Measurements from ENCODE around the gene ARMH3. TPM values are rescaled to one million over a fixed set of nuclear protein-coding genes. Genes with fewer than 3 reads are reported as not detected.

ARMH3 gene
- total and polyA plus RNA-seq, 2 experiments from 2014 or later: 8.7 to 11.1 TPM

DNA sequence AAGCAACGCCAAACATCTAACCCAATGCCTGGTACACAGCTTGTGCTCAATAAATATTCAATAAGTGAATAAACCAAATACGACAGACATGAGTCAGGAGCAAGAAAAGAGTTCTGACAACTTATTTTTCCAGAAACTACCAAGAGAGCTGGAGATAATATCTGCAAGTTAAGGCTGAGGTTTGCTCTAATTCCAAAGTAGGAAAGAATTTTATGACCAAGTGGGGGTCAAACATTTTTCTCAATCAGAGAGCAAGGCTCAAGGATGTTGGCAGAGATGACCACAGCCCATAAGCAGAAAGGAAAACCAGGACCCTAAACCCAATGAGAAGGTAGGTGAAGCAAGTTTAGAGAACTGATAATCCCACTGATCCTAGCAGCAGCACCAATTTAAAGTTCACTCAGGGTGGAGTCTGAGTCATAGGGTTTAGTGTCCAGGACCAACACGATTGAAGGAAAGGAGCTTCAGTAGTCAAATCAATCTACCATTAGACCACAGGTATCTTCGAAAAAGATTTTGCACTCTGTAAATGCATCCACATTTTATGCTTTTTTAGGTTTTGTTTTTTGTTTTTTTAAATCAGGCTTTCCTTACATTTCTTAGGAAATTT lies 163.1 kb downstream of the ARMH3 start (continued):
- TF ChIP-seq, protein P1, sequence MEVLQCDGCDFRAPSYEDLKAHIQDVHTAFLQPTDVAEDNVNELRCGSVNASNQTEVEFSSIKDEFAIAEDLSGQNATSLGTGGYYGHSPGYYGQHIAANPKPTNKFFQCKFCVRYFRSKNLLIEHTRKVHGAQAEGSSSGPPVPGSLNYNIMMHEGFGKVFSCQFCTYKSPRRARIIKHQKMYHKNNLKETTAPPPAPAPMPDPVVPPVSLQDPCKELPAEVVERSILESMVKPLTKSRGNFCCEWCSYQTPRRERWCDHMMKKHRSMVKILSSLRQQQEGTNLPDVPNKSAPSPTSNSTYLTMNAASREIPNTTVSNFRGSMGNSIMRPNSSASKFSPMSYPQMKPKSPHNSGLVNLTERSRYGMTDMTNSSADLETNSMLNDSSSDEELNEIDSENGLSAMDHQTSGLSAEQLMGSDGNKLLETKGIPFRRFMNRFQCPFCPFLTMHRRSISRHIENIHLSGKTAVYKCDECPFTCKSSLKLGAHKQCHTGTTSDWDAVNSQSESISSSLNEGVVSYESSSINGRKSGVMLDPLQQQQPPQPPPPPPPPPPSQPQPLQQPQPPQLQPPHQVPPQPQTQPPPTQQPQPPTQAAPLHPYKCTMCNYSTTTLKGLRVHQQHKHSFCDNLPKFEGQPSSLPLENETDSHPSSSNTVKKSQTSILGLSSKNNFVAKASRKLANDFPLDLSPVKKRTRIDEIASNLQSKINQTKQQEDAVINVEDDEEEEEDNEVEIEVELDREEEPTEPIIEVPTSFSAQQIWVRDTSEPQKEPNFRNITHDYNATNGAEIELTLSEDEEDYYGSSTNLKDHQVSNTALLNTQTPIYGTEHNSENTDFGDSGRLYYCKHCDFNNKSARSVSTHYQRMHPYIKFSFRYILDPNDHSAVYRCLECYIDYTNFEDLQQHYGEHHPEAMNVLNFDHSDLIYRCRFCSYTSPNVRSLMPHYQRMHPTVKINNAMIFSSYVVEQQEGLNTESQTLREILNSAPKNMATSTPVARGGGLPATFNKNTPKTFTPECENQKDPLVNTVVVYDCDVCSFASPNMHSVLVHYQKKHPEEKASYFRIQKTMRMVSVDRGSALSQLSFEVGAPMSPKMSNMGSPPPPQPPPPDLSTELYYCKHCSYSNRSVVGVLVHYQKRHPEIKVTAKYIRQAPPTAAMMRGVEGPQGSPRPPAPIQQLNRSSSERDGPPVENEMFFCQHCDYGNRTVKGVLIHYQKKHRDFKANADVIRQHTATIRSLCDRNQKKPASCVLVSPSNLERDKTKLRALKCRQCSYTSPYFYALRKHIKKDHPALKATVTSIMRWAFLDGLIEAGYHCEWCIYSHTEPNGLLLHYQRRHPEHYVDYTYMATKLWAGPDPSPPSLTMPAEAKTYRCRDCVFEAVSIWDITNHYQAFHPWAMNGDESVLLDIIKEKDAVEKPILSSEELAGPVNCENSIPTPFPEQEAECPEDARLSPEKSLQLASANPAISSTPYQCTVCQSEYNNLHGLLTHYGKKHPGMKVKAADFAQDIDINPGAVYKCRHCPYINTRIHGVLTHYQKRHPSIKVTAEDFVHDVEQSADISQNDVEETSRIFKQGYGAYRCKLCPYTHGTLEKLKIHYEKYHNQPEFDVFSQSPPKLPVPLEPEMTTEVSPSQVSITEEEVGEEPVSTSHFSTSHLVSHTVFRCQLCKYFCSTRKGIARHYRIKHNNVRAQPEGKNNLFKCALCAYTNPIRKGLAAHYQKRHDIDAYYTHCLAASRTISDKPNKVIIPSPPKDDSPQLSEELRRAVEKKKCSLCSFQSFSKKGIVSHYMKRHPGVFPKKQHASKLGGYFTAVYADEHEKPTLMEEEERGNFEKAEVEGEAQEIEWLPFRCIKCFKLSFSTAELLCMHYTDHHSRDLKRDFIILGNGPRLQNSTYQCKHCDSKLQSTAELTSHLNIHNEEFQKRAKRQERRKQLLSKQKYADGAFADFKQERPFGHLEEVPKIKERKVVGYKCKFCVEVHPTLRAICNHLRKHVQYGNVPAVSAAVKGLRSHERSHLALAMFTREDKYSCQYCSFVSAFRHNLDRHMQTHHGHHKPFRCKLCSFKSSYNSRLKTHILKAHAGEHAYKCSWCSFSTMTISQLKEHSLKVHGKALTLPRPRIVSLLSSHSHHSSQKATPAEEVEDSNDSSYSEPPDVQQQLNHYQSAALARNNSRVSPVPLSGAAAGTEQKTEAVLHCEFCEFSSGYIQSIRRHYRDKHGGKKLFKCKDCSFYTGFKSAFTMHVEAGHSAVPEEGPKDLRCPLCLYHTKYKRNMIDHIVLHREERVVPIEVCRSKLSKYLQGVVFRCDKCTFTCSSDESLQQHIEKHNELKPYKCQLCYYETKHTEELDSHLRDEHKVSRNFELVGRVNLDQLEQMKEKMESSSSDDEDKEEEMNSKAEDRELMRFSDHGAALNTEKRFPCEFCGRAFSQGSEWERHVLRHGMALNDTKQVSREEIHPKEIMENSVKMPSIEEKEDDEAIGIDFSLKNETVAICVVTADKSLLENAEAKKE (CRISPR knock-in tag; IDR thresholded peaks at IDR 0.05): no peak
- TF ChIP-seq POLR2AphosphoS5 (IDR thresholded peaks at IDR 0.05; ENCODE audit: low read depth): no peak
- no peak for TF ChIP-seq ZNF114 (CRISPR knock-in tag; IDR thresholded peaks at IDR 0.05)
- TF ChIP-seq, protein P2, sequence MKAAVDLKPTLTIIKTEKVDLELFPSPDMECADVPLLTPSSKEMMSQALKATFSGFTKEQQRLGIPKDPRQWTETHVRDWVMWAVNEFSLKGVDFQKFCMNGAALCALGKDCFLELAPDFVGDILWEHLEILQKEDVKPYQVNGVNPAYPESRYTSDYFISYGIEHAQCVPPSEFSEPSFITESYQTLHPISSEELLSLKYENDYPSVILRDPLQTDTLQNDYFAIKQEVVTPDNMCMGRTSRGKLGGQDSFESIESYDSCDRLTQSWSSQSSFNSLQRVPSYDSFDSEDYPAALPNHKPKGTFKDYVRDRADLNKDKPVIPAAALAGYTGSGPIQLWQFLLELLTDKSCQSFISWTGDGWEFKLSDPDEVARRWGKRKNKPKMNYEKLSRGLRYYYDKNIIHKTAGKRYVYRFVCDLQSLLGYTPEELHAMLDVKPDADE (IDR thresholded peaks at IDR 0.05): no peak
- no peak for TF ChIP-seq STAT1 (IDR thresholded peaks at IDR 0.05; ENCODE audit: unreplicated experiment)
- TF ChIP-seq CREB1 (CRISPR knock-in tag; IDR thresholded peaks at IDR 0.05; ENCODE audit: low read depth): no peak
- TF ChIP-seq, protein P3, sequence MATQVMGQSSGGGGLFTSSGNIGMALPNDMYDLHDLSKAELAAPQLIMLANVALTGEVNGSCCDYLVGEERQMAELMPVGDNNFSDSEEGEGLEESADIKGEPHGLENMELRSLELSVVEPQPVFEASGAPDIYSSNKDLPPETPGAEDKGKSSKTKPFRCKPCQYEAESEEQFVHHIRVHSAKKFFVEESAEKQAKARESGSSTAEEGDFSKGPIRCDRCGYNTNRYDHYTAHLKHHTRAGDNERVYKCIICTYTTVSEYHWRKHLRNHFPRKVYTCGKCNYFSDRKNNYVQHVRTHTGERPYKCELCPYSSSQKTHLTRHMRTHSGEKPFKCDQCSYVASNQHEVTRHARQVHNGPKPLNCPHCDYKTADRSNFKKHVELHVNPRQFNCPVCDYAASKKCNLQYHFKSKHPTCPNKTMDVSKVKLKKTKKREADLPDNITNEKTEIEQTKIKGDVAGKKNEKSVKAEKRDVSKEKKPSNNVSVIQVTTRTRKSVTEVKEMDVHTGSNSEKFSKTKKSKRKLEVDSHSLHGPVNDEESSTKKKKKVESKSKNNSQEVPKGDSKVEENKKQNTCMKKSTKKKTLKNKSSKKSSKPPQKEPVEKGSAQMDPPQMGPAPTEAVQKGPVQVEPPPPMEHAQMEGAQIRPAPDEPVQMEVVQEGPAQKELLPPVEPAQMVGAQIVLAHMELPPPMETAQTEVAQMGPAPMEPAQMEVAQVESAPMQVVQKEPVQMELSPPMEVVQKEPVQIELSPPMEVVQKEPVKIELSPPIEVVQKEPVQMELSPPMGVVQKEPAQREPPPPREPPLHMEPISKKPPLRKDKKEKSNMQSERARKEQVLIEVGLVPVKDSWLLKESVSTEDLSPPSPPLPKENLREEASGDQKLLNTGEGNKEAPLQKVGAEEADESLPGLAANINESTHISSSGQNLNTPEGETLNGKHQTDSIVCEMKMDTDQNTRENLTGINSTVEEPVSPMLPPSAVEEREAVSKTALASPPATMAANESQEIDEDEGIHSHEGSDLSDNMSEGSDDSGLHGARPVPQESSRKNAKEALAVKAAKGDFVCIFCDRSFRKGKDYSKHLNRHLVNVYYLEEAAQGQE (IDR thresholded peaks at IDR 0.05; ENCODE audit: unreplicated experiment): no peak
- TF ChIP-seq, protein P4, sequence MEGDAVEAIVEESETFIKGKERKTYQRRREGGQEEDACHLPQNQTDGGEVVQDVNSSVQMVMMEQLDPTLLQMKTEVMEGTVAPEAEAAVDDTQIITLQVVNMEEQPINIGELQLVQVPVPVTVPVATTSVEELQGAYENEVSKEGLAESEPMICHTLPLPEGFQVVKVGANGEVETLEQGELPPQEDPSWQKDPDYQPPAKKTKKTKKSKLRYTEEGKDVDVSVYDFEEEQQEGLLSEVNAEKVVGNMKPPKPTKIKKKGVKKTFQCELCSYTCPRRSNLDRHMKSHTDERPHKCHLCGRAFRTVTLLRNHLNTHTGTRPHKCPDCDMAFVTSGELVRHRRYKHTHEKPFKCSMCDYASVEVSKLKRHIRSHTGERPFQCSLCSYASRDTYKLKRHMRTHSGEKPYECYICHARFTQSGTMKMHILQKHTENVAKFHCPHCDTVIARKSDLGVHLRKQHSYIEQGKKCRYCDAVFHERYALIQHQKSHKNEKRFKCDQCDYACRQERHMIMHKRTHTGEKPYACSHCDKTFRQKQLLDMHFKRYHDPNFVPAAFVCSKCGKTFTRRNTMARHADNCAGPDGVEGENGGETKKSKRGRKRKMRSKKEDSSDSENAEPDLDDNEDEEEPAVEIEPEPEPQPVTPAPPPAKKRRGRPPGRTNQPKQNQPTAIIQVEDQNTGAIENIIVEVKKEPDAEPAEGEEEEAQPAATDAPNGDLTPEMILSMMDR (conservative IDR thresholded peaks at IDR 0.05; ENCODE audit: low read depth in 2 of 2): no peak
- no peak for TF ChIP-seq ZNF331 (CRISPR knock-in tag; IDR thresholded peaks at IDR 0.05; ENCODE audit: low read depth)
- no peak for TF ChIP-seq EZH2phosphoT487 (IDR thresholded peaks at IDR 0.05; ENCODE audit: unreplicated experiment)
